ENCODE data around the gene SPTLC3. TPM values are rescaled to one million over a fixed set of nuclear protein-coding genes. Genes with fewer than 3 reads are reported as not detected.

Gene SPTLC3
- total RNA-seq, 1 experiment from 2014 or later = 8.5 TPM

DNA sequence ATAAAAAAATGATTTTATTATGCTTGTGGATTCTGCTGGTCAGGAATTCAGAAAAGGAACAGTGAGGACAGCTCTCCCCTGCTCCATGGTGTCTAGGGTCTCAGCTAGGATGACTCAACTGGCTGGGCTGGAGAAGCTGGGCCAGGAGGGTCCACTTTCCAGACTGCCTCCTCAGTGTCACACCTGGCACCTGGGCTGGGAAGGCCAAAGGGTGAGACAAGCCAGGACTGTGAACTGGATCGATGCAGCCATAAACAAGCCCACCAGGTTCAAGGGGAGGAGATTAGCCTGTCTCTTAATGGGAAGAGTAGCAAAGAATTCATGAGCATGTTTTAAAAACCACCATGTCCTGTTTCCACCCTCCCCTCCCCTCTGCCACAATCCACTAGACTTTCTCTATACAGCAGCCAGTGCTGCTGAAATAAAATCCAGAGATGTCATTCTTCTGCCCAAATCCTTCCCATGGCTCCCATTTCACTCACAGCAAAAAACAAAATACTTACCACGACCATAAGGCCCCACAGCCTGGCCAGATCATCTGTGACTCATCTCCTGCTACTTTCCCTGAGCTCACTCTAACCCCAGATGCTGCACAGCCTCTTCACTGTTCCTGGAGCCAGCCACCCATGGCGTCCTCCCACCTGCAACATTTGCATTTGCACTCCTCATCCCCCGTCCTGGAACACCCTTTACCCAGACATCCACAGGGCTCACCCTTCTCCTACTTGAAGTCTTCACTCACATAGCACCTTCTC is 13.8 kb downstream of the SPTLC3 start:
- in situ Hi-C loops (cut with HindIII; ENCODE audit: low pct_unique_long_range_greater_than_20kb, low sequenced_read_pairs) = no loop called here
- DNase-seq (ENCODE audit: low read depth) = peak; percentile 41

DNA sequence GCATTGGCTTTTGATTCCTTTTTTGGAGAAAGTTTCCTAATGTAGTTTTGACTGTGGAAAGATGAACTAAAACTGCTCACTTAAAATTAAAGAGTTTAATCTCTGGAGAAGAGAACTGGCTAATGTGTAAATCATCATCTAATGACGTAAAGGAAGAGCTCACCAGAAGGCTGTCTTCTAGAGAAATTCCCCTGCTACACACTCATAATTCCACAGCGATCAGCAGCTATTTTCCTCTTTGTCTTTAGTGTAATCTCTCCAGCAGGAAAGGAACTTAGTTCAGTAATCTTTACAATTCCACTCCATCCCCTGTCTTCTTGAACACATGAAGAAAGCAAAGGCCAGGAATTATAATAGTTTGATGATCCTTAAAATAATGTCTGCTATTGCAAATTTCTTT is 15.8 kb downstream of the SPTLC3 start:
- no peak for DNase-seq (ENCODE audit: low read depth)
- in situ Hi-C loops (cut with HindIII; ENCODE audit: low pct_unique_long_range_greater_than_20kb, low sequenced_read_pairs) = no loop called here

DNA sequence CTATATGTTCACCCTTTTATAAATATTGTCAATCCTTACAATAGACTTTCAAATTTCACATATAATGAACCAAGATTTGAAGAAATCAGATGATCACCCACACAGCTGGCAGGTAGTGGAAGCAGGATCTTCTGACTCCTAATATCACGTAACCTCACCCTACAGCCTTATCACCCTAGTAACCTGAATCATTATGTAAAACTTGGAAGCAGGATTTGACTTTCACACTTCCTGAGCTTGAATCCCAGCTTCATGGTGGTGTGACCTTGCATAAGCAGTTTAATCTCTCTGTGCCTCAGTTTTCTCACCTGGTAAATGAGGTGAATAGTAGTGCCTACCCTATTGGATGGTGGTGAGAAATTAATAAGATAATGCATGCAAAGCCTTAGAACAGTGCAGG is 16.4 kb downstream of the SPTLC3 start:
- in situ Hi-C loops (cut with HindIII; ENCODE audit: low pct_unique_long_range_greater_than_20kb, low sequenced_read_pairs) = no loop called here
- DNase-seq (ENCODE audit: low read depth) = no peak

DNA sequence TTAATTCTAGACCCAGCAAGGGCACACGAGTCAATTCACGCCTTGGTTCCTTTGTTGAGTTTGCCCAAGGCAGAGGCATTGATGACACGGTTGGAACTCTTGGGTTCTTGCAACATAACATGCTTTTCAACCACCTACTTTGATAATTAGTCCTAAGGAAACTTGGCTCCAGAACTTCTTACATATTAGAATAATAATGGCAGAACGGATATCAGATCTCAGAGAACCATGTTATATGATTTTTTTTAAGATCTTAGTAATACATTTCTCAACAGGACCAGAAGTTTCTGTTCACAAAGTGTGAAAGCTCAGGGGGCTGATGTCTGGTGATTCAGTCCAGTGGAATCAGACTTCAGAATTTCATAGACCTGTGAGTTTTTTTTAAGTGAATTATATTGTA is 19.2 kb downstream of the SPTLC3 start:
- in situ Hi-C loops (cut with HindIII; ENCODE audit: low pct_unique_long_range_greater_than_20kb, low sequenced_read_pairs) = no loop called here
- DNase-seq (ENCODE audit: low read depth) = no peak

DNA sequence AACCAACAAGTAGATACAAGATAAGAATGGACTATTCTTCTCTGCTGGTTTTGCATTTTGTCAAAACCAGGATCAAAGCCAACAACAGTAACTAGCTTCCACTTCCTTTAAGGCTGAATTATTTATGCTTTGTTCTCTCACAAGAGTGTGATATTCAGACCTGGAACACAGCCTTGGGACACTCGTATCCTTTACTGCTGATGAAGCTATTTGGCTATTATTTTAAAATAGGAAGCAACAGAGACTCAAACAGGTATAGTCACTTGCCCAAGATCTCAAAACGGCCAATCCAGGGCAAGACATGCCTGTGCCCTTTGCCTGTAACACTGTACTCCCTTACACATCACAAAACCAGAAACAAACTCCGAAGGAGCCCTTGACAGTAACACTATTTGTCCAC is 19.9 kb downstream of the SPTLC3 start:
- no peak for DNase-seq (ENCODE audit: low read depth)
- in situ Hi-C loops (cut with HindIII; ENCODE audit: low pct_unique_long_range_greater_than_20kb, low sequenced_read_pairs) = no loop called here

DNA sequence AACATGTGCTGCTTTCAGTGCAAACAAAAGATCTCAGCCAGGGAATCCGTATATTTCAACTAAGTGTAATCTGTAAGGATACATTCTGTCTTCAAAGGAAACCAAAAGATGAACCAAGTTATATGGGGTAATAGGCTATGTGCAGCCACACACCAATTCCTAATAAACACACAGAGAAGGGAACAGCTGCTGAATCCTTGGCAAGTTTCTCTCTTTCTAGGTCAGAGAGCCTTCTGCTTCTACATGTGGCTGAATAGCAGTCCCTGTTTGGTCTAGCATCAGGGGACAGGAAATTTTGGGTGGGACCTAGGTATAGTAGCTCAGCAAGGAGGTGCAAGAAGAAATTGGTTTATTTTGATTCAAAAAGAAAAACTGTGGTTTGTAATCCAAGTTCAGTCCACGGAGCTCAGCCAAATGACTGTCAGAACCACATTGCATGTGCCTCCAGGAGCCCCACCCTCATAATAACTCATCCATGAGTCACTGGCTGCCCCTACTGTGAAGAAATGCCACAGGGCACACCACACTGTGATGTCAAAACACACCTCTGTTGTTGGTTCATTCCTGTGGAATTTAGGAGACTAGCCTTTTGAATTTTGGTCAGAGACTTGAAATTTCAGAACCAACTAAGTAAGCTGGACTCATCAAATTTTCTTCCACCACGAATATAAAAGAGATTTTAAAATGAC is 21.1 kb downstream of the SPTLC3 start:
- DNase-seq (ENCODE audit: low read depth) = peak; percentile 81
- in situ Hi-C loops (cut with HindIII; ENCODE audit: low pct_unique_long_range_greater_than_20kb, low sequenced_read_pairs) = no loop called here

DNA sequence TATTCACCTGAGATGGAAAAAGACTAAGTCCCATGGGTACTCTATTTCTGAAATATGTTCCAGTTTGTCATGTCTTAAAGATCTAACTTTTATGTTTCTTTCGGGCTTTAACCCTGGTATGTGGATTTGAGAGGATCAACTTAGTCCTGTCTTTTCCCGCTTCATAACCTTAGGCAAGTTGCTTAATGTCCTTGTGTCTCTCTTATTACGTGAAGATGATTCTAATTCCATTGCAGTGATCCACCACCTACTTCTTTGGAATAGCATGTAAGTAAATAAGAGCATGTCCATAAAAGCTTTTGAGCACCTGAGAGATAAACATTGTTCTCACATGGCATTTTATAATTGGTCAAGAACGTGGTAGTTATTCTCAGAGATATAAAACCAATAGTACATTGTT is 23.0 kb downstream of the SPTLC3 start:
- in situ Hi-C loops (cut with HindIII; ENCODE audit: low pct_unique_long_range_greater_than_20kb, low sequenced_read_pairs) = no loop called here
- DNase-seq (ENCODE audit: low read depth) = no peak

DNA sequence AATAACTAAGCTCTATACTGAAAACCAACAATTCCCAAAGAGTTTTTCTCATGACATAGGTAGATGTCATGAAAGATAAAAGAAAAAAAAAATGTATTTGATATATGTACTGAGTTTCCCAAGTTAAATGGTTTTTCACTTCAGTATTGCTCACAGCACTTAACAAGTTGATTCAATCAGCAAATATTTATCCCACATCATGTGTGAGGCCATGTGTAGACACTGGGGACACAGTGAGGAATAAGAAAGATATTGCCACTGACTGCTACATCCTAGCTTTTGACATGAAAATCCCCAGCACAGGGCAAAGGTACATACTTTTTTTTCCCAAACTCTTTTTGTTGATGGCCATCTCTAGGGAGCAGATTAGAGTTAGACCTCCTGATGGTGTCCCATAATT is 25.3 kb downstream of the SPTLC3 start:
- DNase-seq (ENCODE audit: low read depth) = no peak
- in situ Hi-C loops (cut with HindIII; ENCODE audit: low pct_unique_long_range_greater_than_20kb, low sequenced_read_pairs) = no loop called here

DNA sequence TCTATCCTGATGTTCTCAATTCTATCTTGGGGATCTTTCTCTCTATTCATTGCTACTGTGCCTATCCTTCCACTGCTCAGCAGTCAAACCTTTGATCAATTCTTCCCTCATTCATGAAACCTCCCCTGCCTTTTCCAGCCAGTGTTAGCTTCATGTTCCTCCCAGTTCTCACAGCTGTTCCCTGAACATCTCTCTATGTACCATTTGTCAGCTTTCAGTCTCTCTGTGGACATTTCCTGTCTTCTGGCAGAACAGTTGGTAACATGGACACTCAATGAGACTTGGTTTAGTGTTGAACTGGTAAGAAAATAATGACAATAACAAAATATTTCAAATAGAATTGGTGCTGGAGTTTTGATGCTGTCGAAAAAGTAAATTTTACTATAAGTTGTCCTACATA is 26.2 kb downstream of the SPTLC3 start:
- in situ Hi-C loops (cut with HindIII; ENCODE audit: low pct_unique_long_range_greater_than_20kb, low sequenced_read_pairs) = no loop called here
- no peak for DNase-seq (ENCODE audit: low read depth)

DNA sequence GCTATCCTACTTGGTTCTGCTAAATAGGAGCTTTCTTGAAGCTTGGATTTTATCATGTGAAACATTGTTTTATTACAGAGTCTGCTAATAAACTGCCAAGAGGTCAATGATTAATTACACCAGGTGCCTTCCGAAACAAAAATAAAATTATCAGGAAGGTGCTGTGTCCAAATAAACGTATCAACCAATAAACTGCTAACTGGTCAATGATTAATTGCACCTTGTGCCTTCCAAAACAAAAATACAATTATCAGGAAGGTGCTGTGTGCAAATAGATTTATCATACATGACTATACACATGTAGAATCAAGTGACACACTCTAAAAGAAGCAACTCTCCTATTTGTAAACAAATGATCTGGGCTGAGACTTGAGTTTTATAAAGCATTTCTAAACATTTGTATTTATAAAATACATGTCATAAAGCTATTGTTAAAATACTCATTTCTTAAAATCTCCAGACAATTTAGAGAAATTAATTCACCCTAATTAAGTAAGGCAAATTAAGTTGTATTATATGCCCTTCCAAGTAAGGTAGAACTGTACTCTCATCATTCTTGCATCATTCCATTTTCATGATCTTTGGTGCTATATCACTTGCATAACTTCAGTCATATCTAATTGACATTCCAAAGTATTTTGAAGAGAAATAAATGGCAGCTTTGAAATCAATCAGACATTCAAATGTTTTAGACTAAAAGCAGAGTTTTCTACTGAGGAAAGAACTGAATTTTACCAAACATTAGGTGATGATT is 26.8 kb downstream of the SPTLC3 start:
- in situ Hi-C loops (cut with HindIII; ENCODE audit: low pct_unique_long_range_greater_than_20kb, low sequenced_read_pairs) = no loop called here
- no peak for DNase-seq (ENCODE audit: low read depth)

DNA sequence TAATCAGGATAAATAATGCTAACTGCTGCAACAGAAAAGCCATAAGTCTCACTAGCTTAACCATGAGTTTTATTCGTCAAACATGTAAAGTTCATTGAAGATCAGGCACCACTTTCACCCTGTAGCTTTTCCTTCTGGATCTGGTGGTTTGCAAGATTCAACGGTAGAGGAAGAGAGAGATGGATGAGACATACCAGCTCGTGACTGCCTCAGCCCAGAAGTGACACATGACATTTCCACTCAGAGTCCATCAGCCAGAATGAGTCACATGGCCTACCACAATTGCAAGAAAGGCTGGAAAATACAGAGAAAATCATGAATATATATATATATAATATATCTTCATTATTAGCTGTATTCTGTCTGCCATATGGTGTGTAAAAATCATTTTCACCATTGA is 29.0 kb downstream of the SPTLC3 start:
- no peak for DNase-seq (ENCODE audit: low read depth)
- in situ Hi-C loops (cut with HindIII; ENCODE audit: low pct_unique_long_range_greater_than_20kb, low sequenced_read_pairs) = no loop called here

DNA sequence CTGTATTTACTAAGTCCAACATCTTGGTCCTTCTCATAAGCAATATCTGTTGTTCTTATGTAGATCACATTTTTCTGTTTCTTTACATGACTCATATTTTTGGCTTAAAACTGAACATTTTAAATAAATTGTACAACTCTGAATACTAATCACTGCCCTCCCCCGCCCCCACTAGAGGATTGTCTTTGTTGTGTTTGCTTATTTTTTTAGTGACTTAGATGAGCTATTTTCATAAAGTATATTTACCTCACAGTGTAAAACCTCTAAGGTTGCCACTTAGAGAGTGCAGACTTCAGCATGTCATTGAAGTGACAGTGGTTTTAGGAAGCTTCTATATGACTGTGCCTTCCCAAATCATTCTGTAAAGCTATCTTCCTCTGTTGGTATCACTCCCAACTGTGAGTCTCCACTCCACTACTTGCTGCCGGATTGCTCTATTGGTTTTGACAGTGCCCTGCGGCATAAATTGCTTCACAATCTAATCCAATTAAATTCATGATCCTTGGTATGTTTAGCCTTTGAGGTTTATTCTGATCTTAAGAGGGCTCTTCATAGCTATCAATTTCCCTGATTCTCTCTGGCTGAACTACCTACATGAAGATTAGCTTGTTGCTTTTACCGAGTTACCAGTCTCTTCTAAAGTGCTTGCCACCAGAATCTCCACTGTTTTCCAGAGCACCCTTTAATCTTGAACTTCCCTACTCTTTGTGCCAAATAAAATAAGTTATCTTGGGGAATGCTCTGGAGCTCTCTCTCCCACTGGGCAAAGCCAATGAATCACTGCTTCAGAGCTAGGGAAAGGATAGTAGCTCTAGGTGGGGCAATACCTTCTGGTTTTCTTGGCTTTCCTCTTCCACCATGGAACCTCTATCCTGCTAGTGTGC is 33.0 kb downstream of the SPTLC3 start:
- in situ Hi-C loops (cut with HindIII; ENCODE audit: low pct_unique_long_range_greater_than_20kb, low sequenced_read_pairs) = no loop called here
- no peak for DNase-seq (ENCODE audit: low read depth)

DNA sequence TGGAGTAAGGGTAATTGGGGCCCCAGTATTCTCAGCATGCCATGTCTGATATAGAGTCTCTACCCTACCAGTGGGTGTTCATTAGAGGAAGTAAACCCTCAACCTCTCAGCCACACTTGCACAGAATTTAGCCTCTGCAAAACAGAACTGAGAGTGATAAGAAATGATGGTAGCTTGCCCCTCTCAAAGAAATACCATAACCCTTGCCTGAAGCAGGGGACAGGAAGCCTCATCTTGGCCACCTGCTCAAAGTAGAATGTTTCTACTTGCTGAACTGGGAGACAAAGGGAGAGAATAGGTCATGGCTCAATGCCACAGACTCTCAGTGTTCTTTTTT is 33.7 kb downstream of the SPTLC3 start:
- no peak for DNase-seq (ENCODE audit: low read depth)
- in situ Hi-C loops (cut with HindIII; ENCODE audit: low pct_unique_long_range_greater_than_20kb, low sequenced_read_pairs) = no loop called here

DNA sequence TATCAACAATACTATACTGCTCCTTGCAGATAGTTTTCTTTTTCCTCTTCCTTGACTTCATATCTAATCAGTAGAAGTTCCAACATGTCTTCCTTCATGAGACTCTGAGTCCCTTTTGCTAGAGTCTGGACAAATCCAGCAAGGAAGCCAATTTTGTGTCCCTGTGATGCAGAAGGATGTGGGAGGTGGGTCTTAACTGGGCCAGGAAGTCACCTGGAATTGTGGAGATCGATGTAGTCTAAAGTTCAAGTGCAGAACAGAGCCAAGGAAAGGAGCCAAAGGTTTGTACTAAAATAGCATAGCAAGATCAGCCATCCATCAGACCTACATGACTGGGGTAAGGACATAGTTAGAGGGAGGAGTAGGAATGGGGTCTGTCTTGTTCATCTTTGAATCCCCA is 37.6 kb downstream of the SPTLC3 start:
- no peak for DNase-seq (ENCODE audit: low read depth)
- in situ Hi-C loops (cut with HindIII; ENCODE audit: low pct_unique_long_range_greater_than_20kb, low sequenced_read_pairs) = no loop called here

DNA sequence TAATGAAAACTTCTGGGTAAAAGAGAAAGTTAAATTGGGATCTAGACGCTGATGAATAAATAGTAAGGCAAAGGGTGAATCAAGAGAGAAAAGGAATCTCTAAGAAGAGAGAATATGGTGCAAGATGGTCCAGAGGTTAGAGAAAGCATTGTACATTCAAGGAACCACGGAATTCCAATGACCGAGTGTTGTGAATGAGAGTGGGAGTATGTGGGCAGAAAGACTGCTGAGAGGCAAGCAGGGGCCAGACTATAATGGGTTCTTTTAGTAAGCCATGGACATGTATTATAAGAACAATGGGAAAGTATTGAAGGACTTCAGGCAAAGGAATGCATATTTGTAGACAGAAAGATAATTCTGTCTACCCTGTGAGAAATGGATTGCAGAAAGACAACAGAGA is 45.2 kb downstream of the SPTLC3 start:
- in situ Hi-C loops (cut with HindIII; ENCODE audit: low pct_unique_long_range_greater_than_20kb, low sequenced_read_pairs) = no loop called here
- DNase-seq (ENCODE audit: low read depth) = no peak

DNA sequence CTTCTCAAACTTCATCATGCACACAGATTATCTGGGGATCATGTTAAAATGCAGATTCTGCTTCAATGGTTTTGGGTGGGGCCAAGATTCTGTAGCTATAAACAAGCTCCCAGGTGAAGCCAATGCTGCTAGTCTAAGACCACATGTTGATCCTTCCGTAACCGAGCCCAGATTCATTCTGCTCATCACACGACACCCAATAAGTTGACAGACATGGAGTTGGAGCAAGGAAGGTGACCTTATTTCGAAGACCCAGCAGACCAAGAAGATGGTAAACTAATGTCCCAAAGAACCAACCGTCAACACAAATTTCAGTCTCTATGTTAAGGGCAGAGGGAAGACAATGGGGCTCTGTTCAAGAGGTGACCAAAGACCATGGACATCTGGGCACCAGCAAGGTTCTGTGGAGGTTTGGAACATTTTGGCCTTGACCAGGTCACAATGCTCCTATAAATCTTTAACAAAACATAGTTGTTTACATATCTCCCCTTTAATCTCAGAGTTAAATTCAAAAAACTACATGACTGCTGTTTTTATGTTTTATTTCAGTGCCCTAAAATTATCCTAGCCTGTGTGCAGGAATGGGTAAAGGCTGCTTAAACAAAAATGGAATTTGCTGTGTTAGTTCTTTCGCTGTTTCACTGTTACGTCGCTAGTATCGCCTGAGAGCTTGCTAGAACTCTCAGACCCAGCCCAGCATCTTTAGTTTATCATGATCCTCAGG is 50.1 kb downstream of the SPTLC3 start:
- DNase-seq (ENCODE audit: low read depth) = no peak
- in situ Hi-C loops (cut with HindIII; ENCODE audit: low pct_unique_long_range_greater_than_20kb, low sequenced_read_pairs) = no loop called here

DNA sequence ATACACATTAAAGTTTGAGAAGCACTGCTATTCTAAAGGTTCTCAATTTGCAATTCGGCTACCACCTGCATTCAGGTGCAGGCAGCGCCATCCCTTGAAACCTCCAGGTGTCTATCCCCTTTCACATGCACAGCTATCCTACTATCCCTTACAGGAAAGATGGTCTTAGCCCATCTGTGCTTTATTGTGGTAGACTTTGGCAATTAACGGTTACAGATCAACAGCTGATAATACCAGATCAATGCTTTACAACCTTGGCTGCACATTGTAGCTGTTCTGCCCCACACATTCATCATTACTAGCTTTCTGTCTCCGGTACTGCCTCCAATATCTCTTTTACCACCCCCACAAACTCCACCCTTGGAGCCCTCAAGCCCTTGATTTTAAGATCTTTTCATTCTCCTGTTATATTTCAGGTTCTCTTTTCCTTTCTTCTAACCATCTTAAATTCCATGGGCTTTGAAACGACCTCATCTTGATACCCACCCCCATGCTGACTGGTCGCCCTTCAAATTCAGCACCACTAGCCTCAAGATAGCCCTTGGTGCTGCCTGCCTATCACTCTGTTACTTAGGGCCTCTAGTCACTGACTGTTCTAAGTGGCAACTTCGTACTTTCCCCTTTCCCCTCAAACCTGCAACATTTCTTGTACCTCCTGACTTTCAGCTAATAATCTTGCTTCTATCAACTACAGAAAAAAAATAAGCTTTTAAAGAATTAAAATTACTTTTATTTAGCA is 50.8 kb downstream of the SPTLC3 start:
- in situ Hi-C loops (cut with HindIII; ENCODE audit: low pct_unique_long_range_greater_than_20kb, low sequenced_read_pairs) = no loop called here
- no peak for DNase-seq (ENCODE audit: low read depth)

Data from Caki2 (cell line).